KG1 (cell line): ENCODE results near the gene MMP13.
A peak's percentile ranks its signal among the peaks of the same experiment; 100 is the strongest.
"Not testable (repeated sequence)": the region's sequence is repeated elsewhere in the genome, so short reads cannot be mapped to it uniquely, and the experiment has no call there.

Experiments
- DNase-seq: peaks from one replicate; lab custom pipeline; 2025; lab: John Stamatoyannopoulos, UW

The MMP13 gene

GRCh38 chr11:102955624-102956023, at the start of gene MMP13:
MMP13 (minus strand) TSS chr11:102955732; CDS start chr11:102955705, 27 bp downstream.
- no peak for DNase-seq

GRCh38 chr11:103004234-103004633, 48.7 kb upstream of the MMP13 start:
- DNase-seq, result not testable (repeated sequence)

GRCh38 chr11:102994105-102994504, 38.6 kb upstream of the MMP13 start:
- DNase-seq, result no peak

- no peak for DNase-seq
Observed at GRCh38 chr11:102991776-102992175, 36.2 kb upstream of the MMP13 start.

GRCh38 chr11:102990145-102990544, 34.6 kb upstream of the MMP13 start:
- DNase-seq, result no peak

- no peak for DNase-seq
Observed at GRCh38 chr11:102989379-102990047, 34.0 kb upstream of the MMP13 start.

GRCh38 chr11:102986815-102987214, 31.3 kb upstream of the MMP13 start:
- no peak for DNase-seq

GRCh38 chr11:102985850-102986249, 30.3 kb upstream of the MMP13 start:
- no peak for DNase-seq

GRCh38 chr11:102983486-102983885, 28.0 kb upstream of the MMP13 start:
- no peak for DNase-seq

- DNase-seq, result no peak
Observed at GRCh38 chr11:102981324-102981910, 25.9 kb upstream of the MMP13 start.

- no peak for DNase-seq
Observed at GRCh38 chr11:102974552-102975280, 19.2 kb upstream of the MMP13 start.

GRCh38 chr11:102973698-102974097, 18.2 kb upstream of the MMP13 start:
- DNase-seq, result not testable (repeated sequence)

GRCh38 chr11:102972853-102973252, 17.3 kb upstream of the MMP13 start:
- DNase-seq, result no peak

- no peak for DNase-seq
Observed at GRCh38 chr11:102971766-102972165, 16.2 kb upstream of the MMP13 start.

GRCh38 chr11:102967497-102967896, 12.0 kb upstream of the MMP13 start:
- DNase-seq, result no peak

- DNase-seq, result no peak
Observed at GRCh38 chr11:102966011-102966410, 10.5 kb upstream of the MMP13 start.

- no peak for DNase-seq
Observed at GRCh38 chr11:102964867-102965266, 9.3 kb upstream of the MMP13 start.

GRCh38 chr11:102957953-102958352, 2.4 kb upstream of the MMP13 start:
- no peak for DNase-seq

- DNase-seq, result no peak
Observed at GRCh38 chr11:102950622-102951081, 4.9 kb downstream of the MMP13 start.

- DNase-seq, result no peak
Observed at GRCh38 chr11:102946237-102946636, 9.3 kb downstream of the MMP13 start.

- peak; percentile 75 for DNase-seq
Observed at GRCh38 chr11:102940714-102941588, 14.6 kb downstream of the MMP13 start.

- DNase-seq, result no peak
Observed at GRCh38 chr11:102936864-102937509, 18.5 kb downstream of the MMP13 start.
